Thoracic aorta (tissue), 2 donors: Measurements from ENCODE around the gene PLPP1. TPM values are rescaled to one million over a fixed set of nuclear protein-coding genes. Genes with fewer than 3 reads are reported as not detected.

Experiments used
- ATAC-seq: fragments of 150-250 bp; one replicate; pipeline ENCODE4 v1.8.0; 2017; ENCODE audit warnings: low read depth; ENCODE audit not compliant: insufficient number of reproducible peaks, low FRiP score
- DNase-seq: peaks from one replicate; pipeline ENCODE4 v3.0.0-alpha.2; 2020; ENCODE audit warnings: low spot score
- H3K27ac ChIP-seq, 2 donors: fragments of 200-600 bp; sonication (generic); 1 replicate in 1 of 2; 2 replicates in 1 of 2; pipeline ENCODE4 v1.5.1; 2016; ENCODE audit warnings: mild to moderate bottlenecking in 2 of 2, moderate library complexity in 2 of 2
- H3K27me3 ChIP-seq: fragments of 200-600 bp; sonication (generic); replicated peaks from 2 replicates; pipeline ENCODE4 v1.6.0; 2016; ENCODE audit warnings: mild to moderate bottlenecking; ENCODE audit not compliant: insufficient read depth
- H3K36me3 ChIP-seq: fragments of 200-600 bp; sonication (generic); one replicate; pipeline ENCODE4 v1.5.1; 2016
- H3K4me1 ChIP-seq, 2 donors: fragments of 200-600 bp; sonication (generic); 1 replicate in 1 of 2; 2 replicates in 1 of 2; pipeline versions ENCODE4 v1.5.1 to v1.6.0; 2016; ENCODE audit warnings: low read depth in 2 of 2, mild to moderate bottlenecking in 1 of 2; ENCODE audit not compliant: control insufficient read depth in 1 of 2
- H3K4me3 ChIP-seq: fragments of 200-600 bp; sonication (generic); 2 replicates; pipeline ENCODE4 v1.5.1; 2016; ENCODE audit warnings: mild to moderate bottlenecking
- H3K9me3 ChIP-seq: fragments of 200-600 bp; sonication (generic); 2 replicates; pipeline ENCODE4 v1.5.1; 2016
- CTCF ChIP-seq: fragments of 200-600 bp; sonication (generic); IDR thresholded peaks from one replicate; pipeline ENCODE4 v1.5.1; 2019; ENCODE audit warnings: antibody characterized with exemption
- total RNA-seq, 2 donors: library from RNA; depleted of rRNA; stranded (reverse); fragments of >200 nt; gene quantifications; one replicate each; pipeline versions ENCODE4 v1.1.0 to v1.2.3, GENCODE V29; 2016

The PLPP1 gene
- total RNA-seq, 2 donors from 2014 or later = 341 to 509 TPM

- Histone ChIP-seq H3K36me3 (peaks cover 14% of the 10 kb centered on the region), H3K27ac (no peak overlapping the region), H3K4me3 (no peak overlapping the region), H3K4me1 (no peaks in the 10 kb centered on the region), H3K27me3 (no peaks in the 10 kb centered on the region), H3K9me3 (peaks cover 11% of the 10 kb centered on the region)
- DNase-seq (no peak), ATAC-seq (no peak)
- TF ChIP-seq CTCF = no peak
These were observed 148.9 kb downstream of the PLPP1 start for GRCh38 chr5:55385846-55386245.

GRCh38 chr5:55385227-55385626 lies 149.5 kb downstream of the PLPP1 start:
- H3K36me3 ChIP-seq = peaks cover 12% of the 10 kb centered on the region
- H3K4me3 ChIP-seq = no peak overlapping the region
- peaks cover 11% of the 10 kb centered on the region for H3K9me3 ChIP-seq
- H3K27me3 ChIP-seq = no peaks in the 10 kb centered on the region
- H3K27ac ChIP-seq = no peak overlapping the region
- ATAC-seq = no peak
- TF ChIP-seq CTCF = no peak
- H3K4me1 ChIP-seq = no peaks in the 10 kb centered on the region
- DNase-seq = no peak

- peaks cover 11% of the 10 kb centered on the region for H3K9me3 ChIP-seq
- no peak for ATAC-seq
- no peaks in the 10 kb centered on the region for H3K4me1 ChIP-seq
- no peaks in the 10 kb centered on the region for H3K27me3 ChIP-seq
- H3K36me3 ChIP-seq = peaks cover 8% of the 10 kb centered on the region
- TF ChIP-seq CTCF = no peak
- DNase-seq = no peak
- H3K27ac ChIP-seq = no peak overlapping the region
- no peak overlapping the region for H3K4me3 ChIP-seq
These were observed 150.7 kb downstream of the PLPP1 start for GRCh38 chr5:55384072-55384471.

- Histone ChIP-seq H3K4me3 (no peak overlapping the region), H3K27me3 (no peaks in the 10 kb centered on the region), H3K9me3 (peaks cover 11% of the 10 kb centered on the region), H3K27ac (no peak overlapping the region), H3K36me3 (peaks cover 8% of the 10 kb centered on the region), H3K4me1 (no peaks in the 10 kb centered on the region)
- ATAC-seq = no peak
- DNase-seq = no peak
- TF ChIP-seq CTCF = no peak
These were observed 151.5 kb downstream of the PLPP1 start for GRCh38 chr5:55383254-55383653.

- Histone ChIP-seq H3K4me1 (no peaks in the 10 kb centered on the region), H3K36me3 (peaks cover 8% of the 10 kb centered on the region), H3K4me3 (no peak overlapping the region), H3K9me3 (peaks cover 4% of the 10 kb centered on the region), H3K27me3 (no peaks in the 10 kb centered on the region), H3K27ac (no peak overlapping the region)
- DNase-seq = no peak
- TF ChIP-seq CTCF = no peak
- ATAC-seq = no peak
These were observed 157.0 kb downstream of the PLPP1 start for GRCh38 chr5:55377810-55378209.

Other genes with a start within 250 kb of the PLPP1 start
- gene DHX29, start 227.3 kb downstream of the PLPP1 start, total RNA-seq = 10 to 100 TPM; 29.5 to 35.6 TPM
- 10 to 100 TPM; 42.4 to 61.6 TPM for gene MTREX, start 227.0 kb downstream of the PLPP1 start, total RNA-seq
- gene SLC38A9, start 177.4 kb upstream of the PLPP1 start, total RNA-seq = 10 to 100 TPM; 16.6 to 19.6 TPM
- gene DDX4, start 203.1 kb upstream of the PLPP1 start, total RNA-seq = not detected